K562 (cell line): Measurements from ENCODE around the gene CMIP. TPM values are rescaled to one million over a fixed set of nuclear protein-coding genes. Genes with fewer than 3 reads are reported as not detected.

ENCODE experiments used
- ATAC-seq: fragments of 200-7000 bp; cut with Tn5 transposase; 3 replicates; pipeline ENCODE4 v1.9.1; 2020; ENCODE audit warnings: moderate library complexity
- BruUV-seq: library from RNA; stranded (reverse); fragments of 400-500 nt; replicated peaks from 2 replicates; lab custom pipeline; 2021; lab: Mats Ljungman, UMichigan
- CTCF ChIA-PET: fragments of 300-600 bp; formaldehyde crosslinking; extraction: SDS; loops from one replicate; lab custom pipeline; 2021; ENCODE audit warnings: low intra/inter-chr PET ratio; lab: Yijun Ruan, JAX
- POLR2A ChIA-PET: fragments of 300-600, 350-650 bp; sonication (Branson Sonifier 250); formaldehyde crosslinking; extraction: SDS; loops from one replicate; lab custom pipeline; 2021; ENCODE audit warnings: antibody characterized with exemption, inconsistent platforms; lab: Yijun Ruan, JAX
- DNase-seq, 4 experiments: peaks; one replicate each; pipeline versions ENCODE4 v3.0.0 to v3.0.0-alpha.2; 2011 to 2018; ENCODE audit warnings: low spot score in 3 of 4, mixed read lengths in 3 of 4; ENCODE audit errors: extremely low read depth in 1 of 4
- FAIRE-seq: peaks from 2 replicates; lab custom pipeline; 2011; peaks lifted over from hg19 to GRCh38; lab: Jason Lieb, UNC
- H2AFZ ChIP-seq: 2 replicates; pipeline ENCODE4 v1.6.0; 2011; ENCODE audit warnings: low read depth, low read length, control low read depth, inconsistent platforms
- H3K27ac ChIP-seq: fragments of 200-600 bp; 3 replicates; pipeline ENCODE4 v1.8.0; 2011; ENCODE audit warnings: low read depth, mild to moderate bottlenecking, control low read depth, inconsistent platforms, low read length, moderate library complexity, mixed read lengths; ENCODE audit errors: extremely low read depth
- H3K27me3 ChIP-seq, 2 experiments: fragments of 300-600 bp in 1 of 2; 2 replicates in 1 of 2; 3 replicates in 1 of 2; pipeline versions ENCODE4 v1.6.0 to v1.8.0; 2011; ENCODE audit warnings: inconsistent platforms in 2 of 2, low read length in 2 of 2, mild to moderate bottlenecking in 1 of 2, mixed read lengths in 1 of 2, moderate library complexity in 1 of 2; ENCODE audit not compliant: control insufficient read depth in 2 of 2, insufficient read depth in 2 of 2
- H3K36me3 ChIP-seq: fragments of 300-600 bp; 3 replicates; pipeline ENCODE4 v1.8.0; 2011; ENCODE audit warnings: mild to moderate bottlenecking, low read length, inconsistent platforms; ENCODE audit not compliant: control insufficient read depth, insufficient read depth
- H3K4me1 ChIP-seq, 2 experiments: fragments of 200-600 bp in 1 of 2; replicated peaks in 1 of 2; 2 replicates in 1 of 2; 3 replicates in 1 of 2; pipeline versions ENCODE4 v1.5.1 to v1.8.0; 2011; ENCODE audit warnings: inconsistent platforms in 2 of 2, low read length in 2 of 2, mild to moderate bottlenecking in 1 of 2, mixed read lengths in 1 of 2, moderate library complexity in 1 of 2; ENCODE audit not compliant: control insufficient read depth in 2 of 2, insufficient read depth in 2 of 2
- H3K4me2 ChIP-seq: 2 replicates; pipeline ENCODE4 v1.6.1; 2011; ENCODE audit warnings: low read length, control low read depth, inconsistent platforms, mixed read lengths; ENCODE audit not compliant: insufficient read depth
- H3K4me3 ChIP-seq: fragments of 200-600 bp; sonication (generic), shearing (Covaris generic); 2 replicates; pipeline ENCODE4 v1.5.1; 2016; ENCODE audit warnings: control low read depth, inconsistent platforms
- H3K79me2 ChIP-seq: fragments of 200-600 bp; 3 replicates; pipeline ENCODE4 v1.8.0; 2011; ENCODE audit warnings: low read length, inconsistent platforms; ENCODE audit not compliant: control insufficient read depth, insufficient read depth
- H3K9ac ChIP-seq, 2 experiments: 2 replicates each; pipeline versions ENCODE4 v1.6.0 to v1.6.1; 2011; ENCODE audit warnings: low read depth in 2 of 2, low read length in 2 of 2, control low read depth in 1 of 2, inconsistent platforms in 1 of 2, mild to moderate bottlenecking in 1 of 2, mixed read lengths in 1 of 2; ENCODE audit not compliant: insufficient read depth in 1 of 2
- H3K9me1 ChIP-seq: one replicate; pipeline ENCODE4 v1.6.0; 2011; ENCODE audit warnings: inconsistent platforms, mild to moderate bottlenecking, low read length, moderate library complexity; ENCODE audit not compliant: control insufficient read depth, insufficient read depth
- H3K9me3 ChIP-seq: replicated peaks from 2 replicates; pipeline ENCODE4 v1.5.1; 2011; ENCODE audit warnings: low read depth, low read length, inconsistent platforms; ENCODE audit not compliant: control insufficient read depth, insufficient read depth
- H4K20me1 ChIP-seq: replicated peaks from 2 replicates; pipeline ENCODE4 v1.6.1; 2011; ENCODE audit warnings: low read length, inconsistent platforms, mixed read lengths; ENCODE audit not compliant: control insufficient read depth, insufficient read depth
- CHAMP1 ChIP-seq: fragments of 450-650 bp; IDR thresholded peaks from 2 replicates; pipeline ENCODE4 v1.6.1; 2016; ENCODE audit warnings: mild to moderate bottlenecking
- CHCHD3 ChIP-seq: fragments of 250-450 bp; sonication (Bioruptor Pico); IDR thresholded peaks from 2 replicates; pipeline ENCODE4 v2.1.2; 2022; ENCODE audit warnings: mild to moderate bottlenecking
- HDAC3 ChIP-seq: fragments of 450-650 bp; IDR thresholded peaks from 2 replicates; pipeline ENCODE4 v1.6.1; 2018; ENCODE audit warnings: borderline replicate concordance, mild to moderate bottlenecking, moderate library complexity; ENCODE audit not compliant: partially characterized antibody
- HMGN3 ChIP-seq: IDR thresholded peaks from 2 replicates; pipeline ENCODE4 v1.6.1; 2011; ENCODE audit warnings: borderline replicate concordance, low read depth, mild to moderate bottlenecking, mixed read lengths, low read length; ENCODE audit not compliant: insufficient read length; ENCODE audit errors: extremely low read depth
- KAT8 ChIP-seq: fragments of 450-650 bp; IDR thresholded peaks from 2 replicates; pipeline ENCODE4 v1.6.1; 2016; ENCODE audit warnings: low read depth, mild to moderate bottlenecking
- KDM2B ChIP-seq: fragments of 250-450 bp; sonication (Bioruptor Pico); IDR thresholded peaks from 2 replicates; pipeline ENCODE4 v1.8.0; 2021; ENCODE audit warnings: mild to moderate bottlenecking, moderate library complexity
- MEIS2 ChIP-seq: fragments of 450-650 bp; IDR thresholded peaks from 2 replicates; pipeline ENCODE4 v1.6.1; 2014; ENCODE audit warnings: mild to moderate bottlenecking; ENCODE audit not compliant: partially characterized antibody
- MYBL2 ChIP-seq, 2 experiments: fragments of 450-650 bp in 1 of 2; sonication (generic) in 1 of 2; formaldehyde crosslinking in 1 of 2; IDR thresholded peaks; 2 replicates each; pipeline versions ENCODE4 v1.6.1 to v1.8.1; 2017 to 2022; ENCODE audit warnings: borderline replicate concordance in 1 of 2, inconsistent platforms in 1 of 2, low read depth in 1 of 2, mild to moderate bottlenecking in 1 of 2, missing genetic modification reagents in 1 of 2, moderate library complexity in 1 of 2
- PTTG1 ChIP-seq: fragments of 450-650 bp; IDR thresholded peaks from 2 replicates; pipeline ENCODE4 v1.6.1; 2016; ENCODE audit warnings: low read depth, mild to moderate bottlenecking, missing genetic modification characterization, missing compliant biosample characterization
- SIX5 ChIP-seq, 2 experiments: IDR thresholded peaks; 2 replicates each; pipeline ENCODE4 v1.6.1; 2011; ENCODE audit warnings: low read length in 2 of 2, borderline replicate concordance in 1 of 2, low read depth in 1 of 2, mild to moderate bottlenecking in 1 of 2, moderate library complexity in 1 of 2; ENCODE audit not compliant: insufficient read depth in 1 of 2
- TAL1 ChIP-seq: fragments of 450-650 bp; IDR thresholded peaks from 2 replicates; pipeline ENCODE4 v1.6.1; 2016; ENCODE audit warnings: mild to moderate bottlenecking
- TEAD1 ChIP-seq, 2 experiments: fragments of 450-650 bp in 1 of 2; sonication (generic) in 1 of 2; formaldehyde crosslinking; IDR thresholded peaks; 2 replicates each; pipeline versions ENCODE4 v1.4.0 to v1.8.0; 2020 to 2022; ENCODE audit warnings: mild to moderate bottlenecking in 2 of 2, missing genetic modification reagents in 1 of 2
- THRB ChIP-seq: fragments of 450-650 bp; formaldehyde crosslinking; conservative IDR thresholded peaks from 2 replicates; pipeline ENCODE4 v1.4.0; 2022; ENCODE audit warnings: mild to moderate bottlenecking, missing genetic modification characterization
- ZNF212 ChIP-seq: fragments of 450-650 bp; formaldehyde crosslinking; IDR thresholded peaks from 2 replicates; pipeline ENCODE4 v1.4.0; 2020; ENCODE audit warnings: mild to moderate bottlenecking
- ZNF780A ChIP-seq: fragments of 250-450 bp; sonication (Bioruptor Pico); IDR thresholded peaks from 2 replicates; pipeline ENCODE4 v1.5.0; 2021; ENCODE audit warnings: mild to moderate bottlenecking
- WGBS: fragments of 100-300 bp; shearing (Covaris generic); methylation state at CpG from one replicate; pipeline ENCODE4 v1.1.6; 2016; ENCODE audit warnings: low coverage, mixed read lengths; ENCODE audit not compliant: insufficient coverage; ENCODE audit errors: missing lambda C conversion rate; 5-methylcytosine and 5-hydroxymethylcytosine counted together
- in situ Hi-C: fragments of 300-500 bp; cut with MboI; formaldehyde crosslinking; loops from 4 replicates; pipeline ENCODE4 v1.15.0; 2018; ENCODE audit warnings: inconsistent platforms, mixed read lengths
- intact Hi-C: fragments of 100-400 bp; cut with micrococcal nuclease; formaldehyde crosslinking; loops from 2 replicates; pipeline ENCODE4 v1.14.2; 2022
- polyA plus RNA-seq, 8 experiments: library from polyadenylated mRNA; depleted of rRNA in 4 of 8; stranded (reverse) in 5 of 8; unstranded in 3 of 8; fragments of >200 nt; fragmentation: Nextera tagmentation in 2 of 8; fragmentation: Illumina TruSeq in 1 of 8; extraction: Ambion mirVana in 2 of 8; extraction: Trizol in 1 of 8; gene quantifications; 2 replicates each; pipeline versions ENCODE4 v1.2.1 to v1.2.3, GENCODE V29; 2011 to 2014; ENCODE audit warnings: inconsistent platforms in 1 of 8, missing spikeins in 1 of 8
- total RNA-seq, 7 experiments: library from RNA; depleted of rRNA in 6 of 7; stranded (reverse); fragments of >200 nt in 6 of 7; fragmentation: Illumina TruSeq in 2 of 7; extraction: Trizol in 2 of 7; gene quantifications; 2 replicates each; pipeline versions ENCODE4 v1.2.1 to v1.2.3, GENCODE V29; 2011 to 2021; ENCODE audit warnings: low replicate concordance in 1 of 7
- TF ChIP-seq, protein P1 (sequence below): fragments of 450-650 bp; conservative IDR thresholded peaks from 2 replicates; pipeline ENCODE4 v1.6.1; 2016; ENCODE audit warnings: missing genetic modification characterization, low read depth, mild to moderate bottlenecking, missing compliant biosample characterization, moderate library complexity
- TF ChIP-seq, protein P2 (sequence below), 2 experiments: fragments of 450-650 bp in 1 of 2; sonication (generic) in 1 of 2; formaldehyde crosslinking; conservative IDR thresholded peaks; 2 replicates each; pipeline versions ENCODE4 v1.4.0 to v1.8.1; 2020 to 2022; ENCODE audit warnings: mild to moderate bottlenecking in 1 of 2, missing genetic modification reagents in 1 of 2

The CMIP gene
- total and polyA plus RNA-seq, 9 of the 15 experiments (the other 6 are each of a cell fraction or from before 2014, with no cell fraction given), result 0.94 to 82.5 (median 10.3) TPM

DNA sequence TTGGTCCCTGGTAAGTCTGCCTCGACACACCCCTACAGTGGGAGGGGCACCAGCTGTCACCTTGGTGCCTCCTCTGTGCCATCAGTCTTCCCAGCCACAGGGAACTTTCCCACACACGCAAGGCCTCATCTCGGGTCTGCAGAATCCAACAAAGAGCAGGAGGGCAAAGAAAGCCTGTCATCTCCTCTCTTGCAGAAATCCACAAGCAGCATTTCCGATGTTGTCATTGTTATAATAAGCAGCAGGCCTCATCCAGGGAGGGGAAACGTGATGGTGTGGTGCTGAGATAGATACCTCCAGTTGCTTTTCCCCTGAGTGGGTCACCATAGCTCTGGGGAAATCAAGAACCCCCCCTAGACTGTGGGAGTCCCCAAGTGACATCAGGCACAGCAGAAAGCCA lies 110.4 kb downstream of the CMIP start:
- POLR2A ChIA-PET, result interaction anchor here (0.7 kb wide), 1 partner anchor 28 kb away, joined by 3 read pairs; no protein-coding TSS in a partner anchor
- CTCF ChIA-PET, result no interaction called here
- Histone ChIP-seq H4K20me1 (peaks cover 47% of the 10 kb centered on the region; the same call in 1 of the 2 replicates), H3K27me3 (no peaks in the 10 kb centered on the region), H3K9me1 (peaks cover 19% of the 10 kb centered on the region), H2AFZ (no peak overlapping the region), H3K9me3 (no peaks in the 10 kb centered on the region), H3K9ac (no peak overlapping the region), H3K27ac (no peak overlapping the region), H3K79me2 (peaks cover 83% of the 10 kb centered on the region), H3K4me1 (peaks cover 24 to 32% of the 10 kb centered on the region in 2 experiments), H3K4me2 (no peak overlapping the region), H3K4me3 (no peak overlapping the region), H3K36me3 (peaks cover 13% of the 10 kb centered on the region; the same call in 2 of the 3 replicates)
- DNase-seq (no peak), FAIRE-seq (no peak), ATAC-seq (no peak)
- no peak for TF ChIP-seq KDM2B
- TF ChIP-seq MYBL2 (IDR thresholded peaks at IDR 0.05; ENCODE audit: low read depth), result no peak
- TF ChIP-seq MYBL2 (CRISPR knock-in tag; IDR thresholded peaks at IDR 0.05; ENCODE audit: borderline replicate concordance), result no peak
- no peak for TF ChIP-seq CHAMP1
- TF ChIP-seq ZNF780A (CRISPR knock-in tag), result no peak
- no peak for TF ChIP-seq TEAD1 (CRISPR knock-in tag; IDR thresholded peaks at IDR 0.05)
- no peak for TF ChIP-seq CHCHD3
- no peak for TF ChIP-seq THRB (CRISPR knock-in tag)
- no peak for TF ChIP-seq HDAC3
- TF ChIP-seq, protein P1, sequence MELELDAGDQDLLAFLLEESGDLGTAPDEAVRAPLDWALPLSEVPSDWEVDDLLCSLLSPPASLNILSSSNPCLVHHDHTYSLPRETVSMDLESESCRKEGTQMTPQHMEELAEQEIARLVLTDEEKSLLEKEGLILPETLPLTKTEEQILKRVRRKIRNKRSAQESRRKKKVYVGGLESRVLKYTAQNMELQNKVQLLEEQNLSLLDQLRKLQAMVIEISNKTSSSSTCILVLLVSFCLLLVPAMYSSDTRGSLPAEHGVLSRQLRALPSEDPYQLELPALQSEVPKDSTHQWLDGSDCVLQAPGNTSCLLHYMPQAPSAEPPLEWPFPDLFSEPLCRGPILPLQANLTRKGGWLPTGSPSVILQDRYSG (tag), result no peak
- no peak for TF ChIP-seq KAT8
- TF ChIP-seq HMGN3, result no peak
- TF ChIP-seq MEIS2, result no peak
- TF ChIP-seq SIX5 (IDR thresholded peaks at IDR 0.05; ENCODE audit: borderline replicate concordance in 1 of 2, insufficient read depth in 1 of 2, low read depth in 1 of 2, low read length in 2 of 2), result no peak
- TF ChIP-seq ZNF212 (CRISPR knock-in tag), result no peak
- no peak for TF ChIP-seq TAL1
- TF ChIP-seq, protein P2, sequence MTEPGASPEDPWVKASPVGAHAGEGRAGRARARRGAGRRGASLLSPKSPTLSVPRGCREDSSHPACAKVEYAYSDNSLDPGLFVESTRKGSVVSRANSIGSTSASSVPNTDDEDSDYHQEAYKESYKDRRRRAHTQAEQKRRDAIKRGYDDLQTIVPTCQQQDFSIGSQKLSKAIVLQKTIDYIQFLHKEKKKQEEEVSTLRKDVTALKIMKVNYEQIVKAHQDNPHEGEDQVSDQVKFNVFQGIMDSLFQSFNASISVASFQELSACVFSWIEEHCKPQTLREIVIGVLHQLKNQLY (CRISPR knock-in tag; conservative IDR thresholded peaks at IDR 0.05), result no peak
- no peak for TF ChIP-seq PTTG1 (tag)
- intact Hi-C loops (no loop called here), in situ Hi-C loops (no loop called here)
- BruUV-seq, result no TSS peak
- WGBS, result 67% methylated on average over 5 of the region's 5 CpGs
